Endometrial microvascular endothelial cells (primary cell): Measurements from ENCODE around the gene SLC19A1. TPM values are rescaled to one million over a fixed set of nuclear protein-coding genes. Genes with fewer than 3 reads are reported as not detected.

Source experiments
- in situ Hi-C: cut with HindIII; loops from 2 replicates; pipeline ENCODE4 v1.10.0; 2017; ENCODE audit warnings: low sequenced_read_pairs, low pct_unique_long_range_greater_than_20kb; ENCODE audit errors: inconsistent ontology term
- total RNA-seq: library from RNA; depleted of rRNA; stranded (reverse); fragments of >200 nt; gene quantifications from one replicate; pipeline ENCODE4 v1.2.3, GENCODE V29; 2015; ENCODE audit errors: inconsistent ontology term

SLC19A1 gene
- total RNA-seq, 1 donor from 2014 or later: 32.3 TPM

DNA sequence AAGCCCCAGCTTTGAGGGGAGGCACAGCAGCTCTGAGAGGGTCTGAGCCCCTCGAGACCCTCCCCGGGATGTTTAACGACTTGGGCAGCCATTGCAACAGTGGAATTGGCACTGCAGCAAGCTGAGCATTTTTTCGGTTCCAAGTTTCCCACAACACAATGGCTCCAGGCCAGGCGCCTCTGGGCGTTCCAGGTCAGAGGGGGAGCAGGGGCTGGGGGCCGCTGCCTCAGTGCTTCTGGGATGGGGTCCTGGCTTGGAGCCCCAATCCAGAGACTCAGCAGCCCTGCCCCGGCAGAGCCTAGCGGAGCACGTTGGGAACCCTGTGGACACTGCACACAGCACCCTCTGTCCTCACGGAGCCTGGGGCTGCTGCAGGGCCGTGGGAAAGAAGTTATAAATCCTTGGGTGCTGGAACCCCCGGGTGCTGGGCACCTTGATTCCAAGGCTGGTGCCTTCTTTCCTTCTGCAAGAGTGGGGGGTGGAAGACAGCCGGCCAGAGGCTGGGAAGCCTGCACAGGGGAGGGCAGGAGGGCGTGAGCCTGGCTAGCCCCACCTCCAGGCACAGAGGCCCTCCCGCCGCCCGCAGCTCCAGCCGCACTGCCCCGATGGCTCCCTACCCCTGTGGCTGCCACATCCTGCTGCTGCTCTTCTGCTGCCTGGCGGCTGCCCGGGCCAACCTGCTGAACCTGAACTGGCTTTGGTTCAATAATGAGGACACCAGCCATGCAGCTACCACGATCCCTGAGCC lies 87.1 kb downstream of the SLC19A1 start:
- in situ Hi-C loops: no loop called here

DNA sequence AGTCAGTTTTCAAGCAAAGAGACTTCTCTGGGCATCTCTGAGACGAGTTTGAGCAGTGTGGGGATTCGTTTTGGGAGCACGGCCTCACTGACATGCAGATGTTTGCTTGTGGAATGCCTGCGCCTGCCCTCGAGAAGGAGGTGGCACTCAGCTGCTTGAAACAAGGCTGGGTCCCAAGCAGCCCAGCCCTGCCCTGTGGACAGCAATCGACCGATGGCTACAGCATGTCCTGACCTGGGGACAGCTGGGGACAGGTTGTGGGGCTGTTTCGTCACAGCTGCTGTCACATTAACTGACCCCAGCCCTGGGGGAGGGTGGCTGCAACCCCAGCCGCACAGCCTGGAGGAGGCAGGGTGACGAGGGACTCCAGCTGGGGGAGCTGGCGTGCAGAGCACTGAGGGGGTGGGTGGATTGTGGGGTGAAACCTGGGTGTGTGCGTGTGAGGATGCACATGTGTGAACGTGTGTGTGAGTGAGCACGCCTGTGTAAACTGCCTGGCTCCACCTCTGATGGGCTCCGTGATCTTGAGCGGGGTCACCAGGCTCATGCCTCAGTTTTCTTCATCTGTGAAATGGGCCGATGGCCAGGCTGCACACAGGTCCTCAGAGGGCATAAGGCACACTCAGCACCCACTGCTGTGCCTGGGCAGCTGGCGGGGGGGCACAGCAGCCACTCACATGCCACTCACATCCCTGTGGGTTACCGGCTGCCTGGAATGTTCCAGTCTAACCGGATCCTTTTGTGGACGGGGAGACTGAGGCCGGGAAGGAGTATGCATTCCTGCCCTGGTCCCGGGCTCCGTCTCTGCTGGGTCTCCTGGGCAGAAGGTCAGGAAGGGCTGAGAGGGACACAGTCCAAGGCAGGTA lies 87.9 kb downstream of the SLC19A1 start:
- in situ Hi-C loops: no loop called here

DNA sequence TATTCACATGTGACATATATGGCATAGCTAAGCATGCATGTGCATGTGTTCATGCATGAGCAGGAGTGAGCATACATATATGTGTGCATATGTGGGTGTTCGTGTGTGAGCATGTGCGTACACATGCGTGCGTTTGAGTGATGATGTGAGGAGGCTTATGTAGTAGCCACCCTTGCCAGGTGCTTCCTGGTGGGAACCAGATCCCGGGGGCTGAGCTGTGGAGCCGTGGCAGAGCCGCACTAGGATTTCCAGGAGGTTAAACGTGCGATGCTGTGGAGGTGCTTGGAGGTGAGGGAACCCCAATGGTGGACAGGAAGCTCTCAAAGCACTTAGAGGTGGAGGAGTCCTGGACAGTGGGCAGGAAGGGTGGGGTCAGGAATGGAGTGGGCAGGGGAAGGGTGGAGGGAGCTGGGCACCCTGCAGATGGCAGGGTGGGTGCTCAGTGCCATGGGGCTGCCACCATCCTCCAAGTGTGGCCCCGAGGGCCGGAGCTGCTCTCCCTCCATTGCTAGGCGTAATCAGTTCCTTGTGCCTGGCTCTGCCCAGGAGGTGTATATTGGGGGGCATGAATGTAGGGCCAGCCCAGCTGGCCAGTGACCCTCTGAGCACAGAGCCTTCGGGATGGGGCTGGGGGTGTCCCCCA lies 88.8 kb downstream of the SLC19A1 start:
- in situ Hi-C loops: no loop called here

DNA sequence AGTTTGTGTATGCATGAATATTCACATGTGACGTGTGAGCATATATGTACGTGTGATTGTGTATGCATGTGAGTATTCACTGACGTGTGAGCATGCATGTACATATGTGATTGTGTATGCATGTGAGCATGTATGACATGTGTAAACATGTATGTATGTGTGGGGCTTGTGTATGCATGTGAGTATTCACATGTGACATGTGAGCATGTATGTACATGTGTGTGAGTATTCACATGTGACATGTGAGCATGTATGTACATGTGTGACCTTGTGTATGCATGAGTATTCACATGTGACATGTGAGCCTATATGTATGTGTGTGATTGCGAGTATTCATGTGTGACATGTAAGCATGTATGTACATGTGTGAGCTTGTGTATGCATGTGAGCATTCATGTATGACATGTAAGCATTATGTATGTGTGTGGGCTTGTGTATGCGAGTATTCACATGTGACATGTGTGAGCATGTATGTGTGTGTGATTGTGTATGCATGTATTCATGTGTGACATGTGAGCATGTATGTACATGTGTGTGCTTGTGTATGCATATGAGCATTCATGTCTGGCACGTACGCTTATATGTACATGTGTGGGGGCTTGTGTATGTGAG lies 89.4 kb downstream of the SLC19A1 start:
- in situ Hi-C loops: no loop called here

DNA sequence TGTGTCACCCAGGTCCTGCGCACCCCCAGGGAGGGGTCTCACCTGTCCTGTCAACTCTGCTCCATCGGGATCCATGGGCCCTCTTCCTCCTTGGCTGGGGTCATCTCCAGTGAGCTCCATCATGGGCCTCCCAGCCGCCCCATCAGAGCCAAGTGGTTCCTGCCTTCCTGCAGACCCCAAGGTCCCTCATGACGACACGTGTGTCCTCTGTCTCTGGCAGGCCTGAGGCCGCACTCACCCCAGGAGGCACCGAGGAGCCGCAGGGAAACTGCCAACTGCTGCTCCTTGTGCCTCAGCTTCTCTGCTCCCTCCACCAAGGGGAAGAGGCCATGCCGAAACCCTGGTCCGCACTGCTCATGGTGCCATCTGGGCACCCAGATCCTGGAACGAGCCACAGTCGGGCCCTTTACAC lies 90.5 kb downstream of the SLC19A1 start:
- in situ Hi-C loops: no loop called here

DNA sequence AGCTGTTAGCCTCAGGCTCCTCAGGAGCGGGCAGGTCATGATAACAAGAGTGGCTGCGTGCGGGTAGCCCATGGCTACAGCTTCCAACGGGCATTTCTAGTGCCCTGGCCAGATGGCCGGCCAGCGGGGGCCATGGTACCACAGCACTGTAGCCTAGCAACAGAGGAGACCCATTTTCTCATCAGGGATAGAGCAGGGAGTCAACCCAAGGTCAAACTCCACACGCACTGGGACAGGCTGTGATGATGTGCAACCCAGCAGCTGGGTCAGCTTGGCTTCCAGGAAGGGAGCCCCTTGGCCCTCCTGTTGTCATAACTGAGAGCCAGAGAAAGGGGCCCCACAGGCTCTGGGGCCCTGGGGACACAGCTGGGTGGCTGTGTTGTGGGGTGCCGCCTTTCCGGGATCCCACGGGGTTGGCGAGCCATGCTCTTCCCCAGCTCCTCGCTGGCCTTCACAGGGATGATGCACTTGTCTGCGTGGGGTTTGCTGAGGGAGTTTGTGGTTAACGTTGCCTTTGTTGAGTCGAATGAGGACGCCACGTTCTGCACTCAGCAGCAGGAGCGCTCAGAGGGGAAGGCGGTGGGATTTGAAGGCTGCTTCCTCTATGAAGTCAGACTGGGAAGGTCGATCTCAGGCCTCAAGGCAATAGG lies 91.0 kb downstream of the SLC19A1 start:
- in situ Hi-C loops: no loop called here

DNA sequence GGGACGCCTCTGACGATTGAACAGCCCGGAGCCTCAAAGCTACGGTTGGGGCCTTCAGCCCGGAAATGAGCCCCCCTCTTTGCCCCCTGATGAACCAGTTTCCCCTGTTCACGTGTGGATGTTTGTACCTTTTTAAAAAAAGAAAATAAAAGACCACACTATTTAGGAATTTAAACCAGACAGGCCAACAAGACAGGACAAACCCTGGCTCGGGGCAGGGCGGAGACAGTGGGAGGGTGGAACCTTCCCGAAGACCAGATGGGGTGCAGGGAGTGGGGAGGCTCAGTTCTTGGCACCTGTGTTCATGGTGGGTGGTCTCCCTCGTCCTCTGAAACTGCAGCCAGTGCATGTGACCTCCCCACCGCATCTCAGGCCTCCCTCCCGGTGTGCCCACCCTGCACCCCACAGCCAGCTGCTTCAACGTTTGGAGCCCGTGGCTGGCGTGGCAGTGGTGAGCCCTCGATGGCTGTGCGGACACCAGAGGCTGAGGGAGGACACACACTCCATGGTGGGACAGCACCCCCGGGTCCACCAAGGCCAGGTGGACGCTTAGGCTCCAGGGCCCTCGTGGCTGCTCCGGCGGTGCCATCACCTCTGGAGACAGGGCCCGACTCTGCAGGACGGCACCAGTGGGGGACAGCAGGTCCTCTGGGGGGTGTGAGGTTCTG lies 91.7 kb downstream of the SLC19A1 start:
- in situ Hi-C loops: no loop called here

DNA sequence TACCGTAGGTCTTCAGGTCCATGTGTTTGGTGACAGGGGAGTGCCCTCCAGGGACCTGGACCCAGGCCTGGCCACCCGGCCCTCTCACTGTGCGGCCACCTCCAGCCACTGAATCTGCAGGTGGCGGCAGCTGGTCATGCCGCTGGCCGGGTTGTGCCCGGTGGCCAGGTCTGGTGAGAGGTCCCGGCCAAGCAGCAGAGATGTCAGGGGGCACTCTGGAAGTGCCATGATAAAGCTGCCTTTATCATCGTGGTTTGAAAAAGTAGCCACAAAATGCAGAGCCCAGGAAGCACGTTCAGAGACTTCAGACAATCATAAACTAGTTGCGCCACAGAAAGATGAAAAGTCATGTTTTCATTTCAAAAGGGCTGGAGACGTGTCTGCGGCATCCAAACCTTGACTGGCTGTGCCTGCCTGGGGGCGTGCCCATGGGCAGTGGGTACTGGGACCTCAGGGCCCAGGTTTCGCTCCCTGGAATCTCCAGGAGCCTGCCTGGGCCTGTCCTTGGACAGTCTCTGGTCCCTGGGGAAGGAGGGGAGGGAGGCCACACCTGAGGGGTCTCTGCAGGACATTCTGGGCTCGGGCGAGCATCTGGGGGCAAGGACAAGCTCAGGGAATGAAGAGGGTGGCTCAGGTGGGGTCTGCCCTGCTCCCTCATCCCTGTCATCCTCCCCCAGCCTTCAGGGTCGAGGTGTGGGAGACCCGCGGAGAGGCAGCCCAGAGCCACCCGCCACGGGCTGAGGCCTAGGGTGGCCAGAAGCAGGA lies 92.4 kb downstream of the SLC19A1 start:
- in situ Hi-C loops: no loop called here

DNA sequence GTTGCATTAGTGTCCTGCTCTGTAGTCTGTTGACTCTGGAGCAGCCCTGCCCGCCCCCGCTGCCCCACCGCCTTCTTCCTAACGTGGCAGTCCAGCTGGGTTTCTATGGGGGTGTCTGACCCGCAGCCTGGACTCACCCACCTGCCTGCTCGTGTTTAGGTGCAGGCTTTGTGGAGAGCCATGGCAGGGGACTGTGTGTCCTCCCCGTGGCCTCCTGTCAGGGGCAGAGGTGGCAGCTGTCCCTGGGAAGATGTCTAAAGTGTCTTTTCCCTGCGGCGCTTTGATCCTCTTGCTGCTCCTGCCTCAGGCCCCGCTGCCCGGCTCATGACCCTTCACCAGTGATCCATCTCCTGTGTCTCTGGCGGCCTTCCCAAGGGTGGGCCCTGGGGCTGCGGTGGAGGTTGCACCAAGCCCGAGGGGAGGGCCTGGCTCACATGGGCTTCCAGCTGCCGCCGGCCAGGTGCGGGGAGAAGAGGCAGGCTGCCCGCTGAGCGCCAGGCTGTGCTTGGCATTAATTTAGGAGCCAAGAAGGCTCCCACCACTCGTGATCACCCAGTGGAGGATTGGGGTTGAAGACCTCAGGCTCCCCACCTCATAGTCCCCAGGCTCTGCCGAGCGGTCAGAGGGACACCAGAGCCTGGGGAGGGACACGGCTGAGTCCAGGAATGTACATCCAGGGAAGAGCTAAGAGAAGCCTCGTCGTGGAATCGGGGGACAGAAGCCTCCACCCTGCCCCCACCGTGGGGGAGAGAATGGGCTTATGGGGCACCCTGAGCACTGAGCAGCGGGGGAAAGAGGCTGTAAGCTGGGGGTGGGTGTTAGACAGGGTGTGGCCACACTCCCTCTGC lies 93.2 kb downstream of the SLC19A1 start:
- in situ Hi-C loops: no loop called here

DNA sequence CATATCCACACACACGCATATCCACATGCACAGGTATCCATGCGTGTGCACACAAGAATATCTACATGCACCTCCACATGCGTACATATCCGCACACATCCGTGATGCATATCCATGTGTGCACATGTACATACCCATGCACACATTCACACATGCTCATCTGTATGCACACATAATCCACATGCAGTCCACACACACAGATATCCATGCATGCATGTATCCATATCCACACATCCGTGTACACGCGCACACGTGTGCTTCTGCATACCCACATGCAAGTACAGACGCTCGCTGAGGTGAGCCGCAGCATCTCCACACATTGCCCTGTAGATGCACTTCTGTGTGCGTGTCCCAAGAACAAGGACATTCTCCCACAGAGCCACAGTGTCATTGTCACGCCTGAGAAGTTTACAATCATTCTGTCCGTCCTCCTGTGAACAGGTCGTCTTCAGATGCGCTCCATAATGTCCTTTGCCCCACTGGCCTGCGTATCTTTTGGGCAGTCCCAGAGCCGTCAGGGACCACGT lies 93.9 kb downstream of the SLC19A1 start:
- in situ Hi-C loops: no loop called here

Other genes starting within 250 kb of the SLC19A1 start
- 261 TPM for gene COL18A1, start 137.3 kb downstream of the SLC19A1 start, total RNA-seq
- not detected for gene PCBP3, start 101.3 kb upstream of the SLC19A1 start, total RNA-seq